Progenitor cell of endocrine pancreas (in vitro differentiated cells): ENCODE results near the gene FAM131B. TPM values are rescaled to one million over a fixed set of nuclear protein-coding genes. Genes with fewer than 3 reads are reported as not detected.

Experiments
- DNase-seq: peaks from one replicate; pipeline ENCODE4 v3.0.0; 2021; ENCODE audit warnings: low spot score; ENCODE audit not compliant: unreplicated experiment
- H3K27ac Mint-ChIP-seq: 2 replicates; pipeline ENCODE4 v1.8.0; 2021; ENCODE audit warnings: mild to moderate bottlenecking, moderate library complexity, mixed read lengths
- H3K27me3 Mint-ChIP-seq: 2 replicates; pipeline ENCODE4 v1.8.0; 2021; ENCODE audit warnings: mixed read lengths
- H3K36me3 Mint-ChIP-seq: 2 replicates; pipeline ENCODE4 v1.8.0; 2022; ENCODE audit warnings: mixed read lengths; ENCODE audit not compliant: insufficient read depth
- H3K4me1 Mint-ChIP-seq: 2 replicates; pipeline ENCODE4 v1.8.0; 2021; ENCODE audit warnings: low read depth, mixed read lengths
- H3K4me3 Mint-ChIP-seq: 2 replicates; pipeline ENCODE4 v1.8.0; 2021; ENCODE audit warnings: low read depth, mild to moderate bottlenecking, moderate library complexity, mixed read lengths
- H3K9me3 Mint-ChIP-seq: 2 replicates; pipeline ENCODE4 v1.8.0; 2021; ENCODE audit warnings: low read depth, mixed read lengths
- CTCF ChIP-seq: fragments of 200-600 bp; sonication (generic); IDR thresholded peaks from one replicate; pipeline ENCODE4 v1.5.0; 2021; ENCODE audit warnings: antibody characterized with exemption, mild to moderate bottlenecking; ENCODE audit not compliant: unreplicated experiment
- total RNA-seq: library from RNA; stranded (reverse); gene quantifications from 2 replicates; pipeline ENCODE4 v1.2.1, GENCODE V29; 2021

FAM131B gene
- total RNA-seq, 1 donor from 2014 or later = 2.3 TPM

- TF ChIP-seq CTCF = no peak
- H3K27me3 Mint-ChIP-seq = no peaks in the 10 kb centered on the region
- H3K9me3 Mint-ChIP-seq = no peaks in the 10 kb centered on the region
- peaks cover 16% of the 10 kb centered on the region for H3K4me1 Mint-ChIP-seq
- no peak overlapping the region for H3K27ac Mint-ChIP-seq
- peaks cover 12% of the 10 kb centered on the region for H3K36me3 Mint-ChIP-seq
- no peak overlapping the region for H3K4me3 Mint-ChIP-seq
- no peak for DNase-seq
Observed at GRCh38 chr7:143401265-143401664, 38.8 kb upstream of the FAM131B start.

DNA sequence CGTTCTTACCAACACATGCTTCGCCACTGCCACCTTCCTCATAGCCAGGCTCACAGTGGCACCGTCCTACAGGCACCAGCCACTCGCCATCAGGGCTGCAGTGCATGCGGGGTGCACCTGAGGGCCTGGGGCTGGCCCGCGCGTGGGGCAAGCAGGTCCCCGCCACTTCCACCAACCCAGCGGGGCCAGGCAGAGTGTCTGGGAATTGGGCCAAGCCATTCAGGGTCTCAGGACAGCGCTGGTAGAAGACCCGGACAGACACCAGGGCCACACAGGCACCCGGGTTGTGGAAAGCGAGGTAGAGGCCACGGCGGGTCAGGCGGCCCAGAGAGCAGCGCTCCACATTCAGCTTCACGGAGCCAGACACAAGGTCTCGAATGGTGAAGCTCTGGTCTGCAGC, 37.1 kb upstream of the FAM131B start:
- TF ChIP-seq CTCF = no peak
- DNase-seq = no peak
- Mint-ChIP-seq H3K27ac (no peak overlapping the region), H3K4me3 (no peak overlapping the region), H3K4me1 (peaks cover 10% of the 10 kb centered on the region), H3K27me3 (no peaks in the 10 kb centered on the region), H3K9me3 (no peaks in the 10 kb centered on the region), H3K36me3 (peaks cover 15% of the 10 kb centered on the region)

GRCh38 chr7:143399151-143399550, 36.6 kb upstream of the FAM131B start:
- Mint-ChIP-seq H3K36me3 (peaks cover 13% of the 10 kb centered on the region), H3K27ac (no peak overlapping the region), H3K9me3 (no peaks in the 10 kb centered on the region), H3K4me1 (peaks cover 10% of the 10 kb centered on the region), H3K4me3 (no peak overlapping the region), H3K27me3 (no peaks in the 10 kb centered on the region)
- no peak for TF ChIP-seq CTCF
- DNase-seq = no peak

- TF ChIP-seq CTCF = no peak
- DNase-seq = no peak
- H3K9me3 Mint-ChIP-seq = no peaks in the 10 kb centered on the region
- H3K27me3 Mint-ChIP-seq = no peaks in the 10 kb centered on the region
- peaks cover 16% of the 10 kb centered on the region for H3K36me3 Mint-ChIP-seq
- no peak overlapping the region for H3K27ac Mint-ChIP-seq
- H3K4me1 Mint-ChIP-seq = peaks cover 10% of the 10 kb centered on the region
- no peak overlapping the region for H3K4me3 Mint-ChIP-seq
Observed at GRCh38 chr7:143398616-143399015, 36.1 kb upstream of the FAM131B start.

GRCh38 chr7:143397710-143398530, 35.4 kb upstream of the FAM131B start:
- Mint-ChIP-seq H3K9me3 (no peaks in the 10 kb centered on the region), H3K27me3 (no peaks in the 10 kb centered on the region), H3K27ac (no peak overlapping the region), H3K4me3 (no peak overlapping the region), H3K4me1 (peaks cover 10% of the 10 kb centered on the region), H3K36me3 (peaks cover 16% of the 10 kb centered on the region)
- no peak for DNase-seq
- TF ChIP-seq CTCF = no peak
